T follicular helper cell (primary cell): ENCODE data around the gene ZNF79.
"Not testable (repeated sequence)": the region's sequence is repeated elsewhere in the genome, so short reads cannot be mapped to it uniquely, and the experiment has no call there.

Source experiments
- DNase-seq: peaks from one replicate; pipeline ENCODE4 v3.0.0-alpha.2; 2020; ENCODE audit warnings: low read depth

The ZNF79 gene

GRCh38 chr9:127455324-127455992, 31.3 kb downstream of the ZNF79 start:
- no peak for DNase-seq

GRCh38 chr9:127457191-127457878, 33.2 kb downstream of the ZNF79 start:
- no peak for DNase-seq

GRCh38 chr9:127458921-127459320, 34.7 kb downstream of the ZNF79 start:
- no peak for DNase-seq

GRCh38 chr9:127463382-127463781, 39.2 kb downstream of the ZNF79 start:
- no peak for DNase-seq

- no peak for DNase-seq
Observed at GRCh38 chr9:127463911-127464310, 39.7 kb downstream of the ZNF79 start.

- not testable (repeated sequence) for DNase-seq
Observed at GRCh38 chr9:127466407-127466917, 42.3 kb downstream of the ZNF79 start.

- DNase-seq: no peak
Observed at GRCh38 chr9:127467621-127468020, 43.4 kb downstream of the ZNF79 start.

GRCh38 chr9:127470662-127471061, 46.5 kb downstream of the ZNF79 start:
- no peak for DNase-seq

GRCh38 chr9:127473501-127473900, 49.3 kb downstream of the ZNF79 start:
- DNase-seq: no peak

GRCh38 chr9:127473932-127474331, 49.8 kb downstream of the ZNF79 start:
- no peak for DNase-seq

GRCh38 chr9:127474592-127474991, 50.4 kb downstream of the ZNF79 start:
- DNase-seq: no peak

- no peak for DNase-seq
Observed at GRCh38 chr9:127479507-127480081, 55.4 kb downstream of the ZNF79 start.

- DNase-seq: no peak
Observed at GRCh38 chr9:127482662-127483061, 58.5 kb downstream of the ZNF79 start.

GRCh38 chr9:127485995-127486394, 61.8 kb downstream of the ZNF79 start:
- no peak for DNase-seq

GRCh38 chr9:127488946-127489345, 64.8 kb downstream of the ZNF79 start:
- no peak for DNase-seq

- DNase-seq: no peak
Observed at GRCh38 chr9:127489471-127490115, 65.4 kb downstream of the ZNF79 start.

GRCh38 chr9:127490535-127491230, 66.5 kb downstream of the ZNF79 start:
- no peak for DNase-seq

GRCh38 chr9:127491516-127491915, 67.3 kb downstream of the ZNF79 start:
- DNase-seq: no peak

- no peak for DNase-seq
Observed at GRCh38 chr9:127492616-127493015, 68.4 kb downstream of the ZNF79 start.

- DNase-seq: no peak
Observed at GRCh38 chr9:127493592-127494303, 69.6 kb downstream of the ZNF79 start.

GRCh38 chr9:127494304-127494702, 70.1 kb downstream of the ZNF79 start:
- DNase-seq: no peak
